GM18520 (cell line): ENCODE measurements around the gene UBTF.

Source experiments
- ATAC-seq: cut with Tn5 transposase; IDR thresholded peaks from one replicate; pipeline ENCODE4 v1.9.1; 2021; ENCODE audit not compliant: unreplicated experiment

The UBTF gene

DNA sequence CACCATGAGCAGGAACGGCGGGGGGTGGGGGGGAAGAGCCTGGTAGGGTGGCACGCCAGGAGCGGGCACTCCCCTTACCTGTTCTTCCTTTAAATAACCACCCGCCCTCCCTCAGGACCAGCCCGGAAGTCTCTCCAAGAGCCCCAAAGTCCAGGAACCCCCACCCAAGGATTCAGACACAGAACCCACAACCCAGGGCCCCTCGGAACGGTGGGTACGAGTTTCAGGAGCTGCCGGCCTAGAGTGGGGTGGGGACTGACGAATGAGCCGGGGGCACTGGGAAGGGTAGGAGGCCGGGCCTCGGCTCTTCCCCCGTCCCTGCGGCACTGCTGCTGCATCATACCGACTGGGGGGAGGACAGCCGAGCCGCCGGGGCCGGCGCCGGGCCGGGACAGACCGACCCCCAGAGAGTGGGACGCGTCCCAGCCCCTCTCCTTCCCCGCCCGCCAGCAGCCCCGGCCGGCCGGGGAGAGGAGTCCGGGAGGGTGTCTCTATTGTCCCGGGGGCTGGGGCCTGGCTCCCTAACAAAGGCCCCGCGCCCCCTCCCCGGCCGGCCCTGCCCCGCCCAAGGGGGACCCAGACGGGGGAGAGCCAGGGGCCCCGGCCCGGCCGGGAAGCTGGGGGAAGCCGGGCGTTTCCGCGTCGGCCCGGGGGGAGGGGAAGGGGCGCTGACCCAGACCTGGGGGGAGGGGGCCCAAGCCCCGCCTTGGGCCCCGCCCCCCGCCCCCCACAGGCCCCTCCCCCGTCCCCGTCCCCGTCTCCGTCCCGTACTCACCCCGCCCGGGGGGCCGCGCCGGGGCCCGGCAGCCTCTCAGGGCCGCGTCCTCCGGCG lies 20.5 kb downstream of the UBTF start:
- ATAC-seq, result peak; percentile 6

DNA sequence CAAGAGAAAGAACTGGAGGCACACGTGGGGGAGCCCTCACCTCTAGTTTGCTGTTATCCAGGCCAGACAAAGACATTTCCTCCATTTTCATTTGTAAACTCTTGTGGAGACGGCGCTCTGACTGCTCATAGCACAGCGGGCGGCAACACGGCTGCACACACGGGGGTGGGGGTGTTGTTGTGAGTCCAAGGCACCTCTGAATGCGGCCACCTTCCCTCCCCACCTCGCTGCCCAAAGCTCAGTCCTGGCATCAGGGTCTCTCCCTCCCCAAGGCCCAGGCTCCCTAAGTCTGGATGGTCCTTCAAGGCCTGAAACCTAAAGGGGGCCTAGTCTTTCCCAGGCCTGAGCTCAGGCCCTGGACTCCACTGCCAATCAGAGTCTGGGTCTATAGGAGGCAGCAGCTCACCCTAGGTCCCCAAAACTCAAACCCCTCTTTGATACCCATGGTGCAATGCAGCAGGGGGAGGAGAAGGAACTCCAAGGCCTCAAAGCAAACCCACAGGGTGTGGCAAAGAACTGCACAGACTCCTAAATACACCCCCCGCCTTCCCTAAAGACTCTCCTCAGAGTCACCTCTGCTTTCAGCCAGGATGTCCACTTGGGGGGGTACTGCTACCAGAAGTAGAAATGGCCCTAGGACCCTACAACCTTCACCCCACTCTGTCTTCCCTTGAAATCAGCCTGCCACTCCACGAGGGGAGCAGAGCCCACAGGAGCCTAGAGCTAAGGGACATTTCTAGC lies 21.3 kb downstream of the UBTF start:
- ATAC-seq, result no peak

DNA sequence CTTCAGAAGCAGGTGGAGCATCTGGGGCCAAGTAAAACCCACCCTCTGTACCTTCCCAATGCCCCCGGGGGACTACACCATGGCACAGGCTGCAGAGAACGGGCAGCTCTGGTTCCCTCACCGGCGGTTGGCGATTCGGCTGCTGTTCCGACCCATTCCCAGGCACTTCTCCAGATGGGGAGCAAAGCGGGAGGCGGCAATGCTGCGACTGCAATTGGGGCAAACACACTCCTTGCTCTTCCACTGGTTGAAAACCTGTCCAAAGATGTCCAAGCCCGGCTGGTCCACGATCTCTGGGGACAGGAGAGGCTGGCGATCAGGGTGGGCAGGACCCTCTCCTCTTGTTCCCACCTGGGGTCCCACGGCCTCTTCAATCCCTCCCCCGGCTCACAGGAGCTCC lies 22.4 kb downstream of the UBTF start:
- ATAC-seq, result no peak

DNA sequence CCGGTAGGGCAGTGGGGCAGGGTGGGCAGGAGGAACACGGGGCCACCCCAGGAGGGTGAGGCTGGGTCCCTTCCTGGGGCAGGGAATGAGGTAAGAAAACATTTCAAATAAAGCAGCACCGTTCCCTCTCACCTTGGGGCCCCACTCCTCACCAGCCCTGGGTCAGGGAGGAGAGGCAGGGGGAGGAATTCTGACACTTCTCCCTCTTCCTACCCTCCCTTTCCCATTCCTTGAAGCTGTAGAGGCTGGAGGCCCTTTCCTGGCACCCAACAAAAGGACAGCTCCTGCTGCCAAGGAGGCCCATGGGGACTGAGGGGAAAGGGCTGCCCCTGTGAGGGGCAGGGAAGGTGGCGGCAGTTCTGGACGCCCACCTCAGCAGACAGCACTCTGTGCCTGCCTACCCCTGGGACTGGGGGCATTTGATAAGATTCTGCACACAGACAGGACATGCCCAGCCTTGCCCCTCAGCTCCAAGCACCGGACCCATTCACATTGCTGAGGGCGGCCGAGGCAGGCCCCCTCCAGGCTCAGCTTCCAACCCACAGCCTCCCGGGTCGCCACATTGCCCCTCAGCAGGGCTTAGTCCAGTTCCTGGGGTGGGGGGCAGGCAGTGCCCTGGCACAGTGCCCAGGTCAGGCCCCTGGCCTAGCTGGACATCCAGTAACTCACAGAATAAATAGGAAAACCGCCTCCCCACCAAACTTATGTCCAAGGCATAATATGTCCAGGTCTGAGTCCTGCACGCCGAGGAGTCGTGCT lies 26.0 kb downstream of the UBTF start:
- ATAC-seq, result no peak

DNA sequence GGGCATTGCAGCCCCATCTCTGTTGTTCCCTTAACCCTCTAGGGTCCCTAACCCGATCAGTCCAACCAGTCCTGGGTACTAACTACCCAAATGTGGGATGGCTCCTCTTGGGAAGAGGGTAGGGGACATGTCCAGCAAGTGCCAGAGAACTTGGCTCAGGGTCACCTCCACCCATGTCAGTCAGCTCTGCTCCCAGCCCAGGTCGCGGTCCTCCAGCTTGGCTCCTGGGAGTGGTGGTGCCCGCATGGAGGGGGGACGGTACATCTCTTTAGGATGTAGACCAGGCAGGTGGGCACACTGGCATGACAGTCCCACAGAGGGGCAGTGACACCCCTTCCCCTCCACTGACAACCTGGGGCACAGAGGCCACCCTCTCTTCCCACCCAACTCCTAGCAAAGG lies 26.7 kb downstream of the UBTF start:
- ATAC-seq, result no peak

DNA sequence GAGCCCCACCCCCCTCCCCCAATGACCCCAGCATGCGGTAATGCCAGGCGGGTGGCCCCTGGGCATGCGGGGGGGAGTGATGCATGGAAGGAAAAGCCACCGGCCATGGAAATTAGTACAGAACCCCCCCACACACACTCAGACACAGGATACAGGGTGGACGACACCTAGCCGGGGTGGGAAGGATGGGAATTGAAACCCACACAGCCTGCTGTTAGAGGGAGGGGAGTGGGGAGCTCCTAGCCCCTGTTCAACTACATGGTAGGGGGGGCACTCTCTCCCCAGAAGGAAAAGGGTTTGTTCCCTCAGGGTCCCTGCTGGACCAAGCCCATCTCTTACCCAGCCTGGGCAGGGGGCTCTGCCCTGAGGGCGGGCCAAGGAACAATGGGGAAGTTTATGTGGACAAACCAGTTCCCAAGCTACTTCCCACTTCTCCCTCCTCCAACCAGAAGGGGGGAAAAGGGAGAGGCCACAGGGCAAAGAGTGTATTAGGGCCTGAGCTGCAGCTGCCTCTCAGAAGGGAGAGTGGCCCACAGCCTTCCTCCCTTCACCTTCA lies 27.5 kb downstream of the UBTF start:
- no peak for ATAC-seq

DNA sequence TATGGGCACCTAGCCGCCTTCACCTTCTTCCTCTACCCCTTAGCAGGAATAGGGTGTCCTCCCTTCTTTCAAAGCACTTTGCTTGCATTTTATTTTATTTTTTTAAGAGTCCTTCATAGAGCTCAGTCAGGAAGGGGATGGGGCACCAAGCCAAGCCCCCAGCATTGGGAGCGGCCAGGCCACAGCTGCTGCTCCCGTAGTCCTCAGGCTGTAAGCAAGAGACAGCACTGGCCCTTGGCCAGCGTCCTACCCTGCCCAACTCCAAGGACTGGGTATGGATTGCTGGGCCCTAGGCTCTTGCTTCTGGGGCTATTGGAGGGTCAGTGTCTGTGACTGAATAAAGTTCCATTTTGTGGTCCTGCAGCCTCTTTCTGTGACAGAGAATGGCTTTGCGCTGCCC lies 28.1 kb downstream of the UBTF start:
- no peak for ATAC-seq

DNA sequence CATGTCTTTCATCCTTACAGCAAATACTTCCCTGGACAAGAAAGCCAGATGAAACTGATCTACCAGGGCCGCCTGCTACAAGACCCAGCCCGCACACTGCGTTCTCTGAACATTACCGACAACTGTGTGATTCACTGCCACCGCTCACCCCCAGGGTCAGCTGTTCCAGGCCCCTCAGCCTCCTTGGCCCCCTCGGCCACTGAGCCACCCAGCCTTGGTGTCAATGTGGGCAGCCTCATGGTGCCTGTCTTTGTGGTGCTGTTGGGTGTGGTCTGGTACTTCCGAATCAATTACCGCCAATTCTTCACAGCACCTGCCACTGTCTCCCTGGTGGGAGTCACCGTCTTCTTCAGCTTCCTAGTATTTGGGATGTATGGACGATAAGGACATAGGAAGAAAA lies 29.0 kb downstream of the UBTF start:
- ATAC-seq, result no peak

DNA sequence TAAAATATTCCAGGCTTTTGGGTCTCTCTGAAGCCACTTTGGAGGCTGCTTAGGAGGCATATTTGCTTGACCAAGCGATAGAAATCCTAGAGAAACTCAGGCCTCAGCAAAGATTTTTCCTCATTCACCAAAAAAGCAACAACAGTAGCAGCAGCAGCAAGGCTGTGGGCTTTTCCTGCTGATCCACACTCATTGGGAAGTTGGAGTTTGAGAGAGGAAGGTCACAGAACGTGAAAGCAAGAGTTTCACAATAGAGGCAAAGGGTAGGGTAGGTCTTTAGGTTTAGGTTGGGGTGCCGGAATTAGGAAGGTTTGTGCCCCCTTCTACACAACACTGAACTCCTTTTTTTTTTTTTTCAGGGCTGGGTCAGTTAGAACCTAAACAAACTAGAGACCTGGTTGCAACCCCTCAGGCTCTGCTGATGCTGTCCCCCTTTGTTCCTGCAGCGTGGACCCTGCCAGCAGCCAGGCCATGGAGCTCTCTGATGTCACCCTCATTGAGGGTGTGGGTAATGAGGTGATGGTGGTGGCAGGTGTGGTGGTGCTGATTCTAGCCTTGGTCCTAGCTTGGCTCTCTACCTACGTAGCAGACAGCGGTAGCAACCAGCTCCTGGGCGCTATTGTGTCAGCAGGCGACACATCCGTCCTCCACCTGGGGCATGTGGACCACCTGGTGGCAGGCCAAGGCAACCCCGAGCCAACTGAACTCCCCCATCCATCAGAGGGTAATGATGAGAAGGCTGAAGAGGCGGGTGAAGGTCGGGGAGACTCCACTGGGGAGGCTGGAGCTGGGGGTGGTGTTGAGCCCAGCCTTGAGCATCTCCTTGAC lies 30.7 kb downstream of the UBTF start:
- ATAC-seq, result no peak

DNA sequence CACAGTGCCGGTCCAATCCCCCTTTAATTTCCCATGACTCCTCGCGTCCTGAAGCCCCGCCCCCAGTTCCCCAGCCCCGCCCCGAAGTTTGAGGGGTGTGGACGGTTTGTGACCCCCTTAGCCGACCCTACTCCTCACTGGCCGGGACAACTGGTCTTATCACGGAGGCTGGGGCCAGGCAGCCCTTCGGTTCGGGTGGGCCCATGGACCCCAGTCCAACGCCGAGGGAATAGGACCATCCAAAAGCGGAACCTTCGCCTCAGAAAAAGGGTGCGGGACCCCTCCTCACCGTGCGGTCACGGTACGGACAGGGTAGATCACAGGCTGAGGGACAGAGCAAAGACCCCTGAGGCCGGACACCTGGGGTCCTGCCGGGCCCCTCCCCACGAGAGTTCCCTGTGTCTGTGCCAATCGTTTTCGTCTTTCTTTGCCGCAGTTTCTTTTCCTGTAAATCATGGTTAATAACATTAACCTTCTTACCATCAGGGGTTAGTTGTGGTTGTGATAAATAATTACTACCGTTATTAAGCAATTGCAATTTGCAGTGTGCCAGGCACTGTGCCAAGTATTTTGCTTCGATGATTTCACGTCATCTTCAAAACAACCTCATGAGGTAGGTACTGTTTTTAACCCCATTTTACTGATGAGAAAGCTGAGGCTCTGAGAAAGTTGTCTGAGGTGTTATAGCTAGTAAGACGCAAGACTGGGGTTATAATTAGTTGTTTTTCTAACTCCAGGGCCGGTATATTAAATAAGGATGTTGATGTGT lies 32.2 kb downstream of the UBTF start:
- no peak for ATAC-seq

DNA sequence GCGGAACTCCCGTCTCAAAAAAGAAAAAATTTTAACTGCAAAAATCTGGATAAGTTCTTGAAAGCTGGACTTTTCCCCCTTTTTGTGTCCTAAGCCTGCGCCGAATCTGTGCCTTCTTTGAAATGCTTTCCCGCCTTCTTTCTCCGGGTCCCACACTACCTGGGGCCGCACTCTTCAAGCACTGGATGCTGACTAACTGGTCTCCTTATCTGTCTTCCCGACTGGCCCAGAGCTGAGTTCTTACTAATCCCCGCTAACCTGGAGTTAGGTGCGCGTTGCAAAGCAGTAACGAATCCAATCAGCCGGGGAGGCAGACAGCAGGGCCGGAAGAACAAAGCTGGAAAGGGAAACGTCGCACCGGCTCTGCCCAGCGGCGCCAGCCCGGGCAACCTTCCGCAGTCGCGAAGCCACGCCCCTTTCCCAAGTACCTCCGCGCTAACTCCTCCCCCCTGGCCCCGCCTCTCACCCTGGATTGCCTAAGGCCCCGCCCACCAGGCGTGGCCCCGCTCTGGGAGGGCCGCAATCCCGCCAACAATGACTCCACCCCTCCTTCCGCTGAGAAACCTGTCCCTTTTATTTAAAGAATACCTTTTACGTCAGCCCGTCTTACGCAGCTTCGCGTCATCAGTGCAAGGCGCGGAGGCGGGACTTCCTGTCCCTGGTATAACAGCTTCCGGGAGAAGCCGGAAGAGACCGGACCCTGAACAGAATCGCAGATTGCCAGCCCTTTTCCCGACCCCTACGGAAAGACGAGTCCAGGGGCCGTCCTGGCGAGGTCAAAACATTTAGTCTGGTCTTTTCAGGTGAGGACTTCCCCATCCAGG lies 33.0 kb downstream of the UBTF start, which contains the start of gene TMUB2:
Gene TMUB2 (plus strand): TSS at position 666 of the 824 bp plus-strand sequence. CDS start 737 bp downstream, outside the sequence.
- peak; percentile 93 for ATAC-seq

DNA sequence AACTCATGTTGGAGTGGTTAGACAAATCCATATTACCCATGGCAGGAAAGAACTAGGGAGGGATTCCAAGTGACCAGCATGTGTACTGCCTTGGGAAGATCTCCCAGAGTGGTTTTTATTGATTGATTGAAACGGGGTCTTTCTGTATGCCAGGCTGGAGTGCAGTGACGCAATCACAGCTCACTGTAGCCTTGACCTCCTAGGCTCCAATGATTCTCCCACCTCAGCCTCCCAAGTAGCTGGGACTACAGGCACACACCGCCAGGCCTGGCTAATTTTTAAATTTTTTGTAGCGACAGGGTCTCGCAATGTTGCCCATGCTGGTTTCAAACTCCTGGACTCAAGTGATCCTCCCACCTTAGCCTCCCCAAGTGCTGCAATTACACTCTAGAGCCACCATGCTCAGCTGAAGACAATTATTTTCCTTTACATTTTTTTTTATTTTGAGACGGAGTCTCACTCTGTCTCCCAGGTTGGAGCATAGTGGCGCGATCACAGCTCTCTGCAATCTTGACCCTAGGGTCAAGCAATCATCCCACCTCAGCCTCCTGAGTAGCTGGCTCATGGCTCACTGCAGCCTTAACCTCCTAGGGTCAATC lies 35.2 kb downstream of the UBTF start:
- no peak for ATAC-seq

DNA sequence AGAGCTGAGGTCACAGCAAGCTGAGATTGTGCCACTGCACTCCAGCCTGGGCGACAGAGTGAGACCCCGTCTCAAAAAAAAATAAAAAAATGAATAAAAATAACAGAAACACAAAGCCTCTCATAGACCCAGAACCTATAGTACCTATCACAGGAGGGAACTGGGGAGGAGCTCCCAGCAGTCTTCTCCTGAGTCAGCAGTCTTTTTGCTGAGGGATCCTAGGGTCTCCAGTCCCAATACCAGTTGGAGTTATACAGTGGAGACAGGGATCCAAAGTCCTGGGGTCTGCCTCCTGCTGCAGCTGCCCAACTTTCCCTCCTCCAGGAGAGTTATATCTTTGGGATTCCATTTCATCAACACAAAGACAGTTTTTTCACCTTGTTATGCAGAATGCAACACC lies 36.5 kb downstream of the UBTF start:
- no peak for ATAC-seq

DNA sequence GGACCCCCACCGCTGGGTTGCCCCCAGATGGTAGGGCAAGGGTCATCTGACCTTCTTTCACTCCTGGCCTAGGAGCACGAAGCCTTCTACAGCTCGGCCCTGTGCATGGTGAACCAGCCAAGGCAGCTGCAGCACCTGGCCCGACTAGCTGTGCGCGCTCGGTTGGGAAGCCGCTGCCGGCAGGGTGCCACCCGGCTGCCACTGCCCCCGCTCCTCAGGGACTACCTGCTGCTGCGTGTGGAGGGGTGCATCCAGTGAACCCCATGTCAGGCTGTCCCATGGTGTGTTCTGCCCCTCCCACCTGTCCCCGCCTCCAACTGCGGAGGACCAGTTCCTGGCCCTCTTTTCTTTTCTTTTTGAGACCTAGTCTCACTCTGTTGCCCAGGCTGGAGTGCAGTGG lies 41.3 kb downstream of the UBTF start:
- ATAC-seq, result no peak

DNA sequence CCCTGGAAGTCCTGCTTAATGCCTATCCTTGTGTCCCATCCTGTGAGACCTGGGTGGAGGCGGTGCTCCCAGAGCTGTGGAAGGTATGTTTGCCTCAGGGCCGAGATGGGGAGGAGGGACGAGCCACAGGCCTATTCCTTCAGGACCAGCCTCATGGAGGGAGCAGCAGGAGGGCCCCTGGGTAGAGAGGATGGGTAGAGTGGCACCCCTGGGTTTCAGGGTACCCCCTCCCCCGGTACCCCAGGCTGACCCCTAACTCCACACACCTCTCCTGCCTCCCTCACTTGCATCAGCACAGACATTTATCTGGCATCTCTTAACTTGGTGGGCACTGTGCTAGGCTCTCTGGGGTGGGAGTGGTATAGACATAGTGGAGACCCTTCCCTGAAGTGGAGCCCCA lies 41.8 kb downstream of the UBTF start:
- ATAC-seq, result no peak

DNA sequence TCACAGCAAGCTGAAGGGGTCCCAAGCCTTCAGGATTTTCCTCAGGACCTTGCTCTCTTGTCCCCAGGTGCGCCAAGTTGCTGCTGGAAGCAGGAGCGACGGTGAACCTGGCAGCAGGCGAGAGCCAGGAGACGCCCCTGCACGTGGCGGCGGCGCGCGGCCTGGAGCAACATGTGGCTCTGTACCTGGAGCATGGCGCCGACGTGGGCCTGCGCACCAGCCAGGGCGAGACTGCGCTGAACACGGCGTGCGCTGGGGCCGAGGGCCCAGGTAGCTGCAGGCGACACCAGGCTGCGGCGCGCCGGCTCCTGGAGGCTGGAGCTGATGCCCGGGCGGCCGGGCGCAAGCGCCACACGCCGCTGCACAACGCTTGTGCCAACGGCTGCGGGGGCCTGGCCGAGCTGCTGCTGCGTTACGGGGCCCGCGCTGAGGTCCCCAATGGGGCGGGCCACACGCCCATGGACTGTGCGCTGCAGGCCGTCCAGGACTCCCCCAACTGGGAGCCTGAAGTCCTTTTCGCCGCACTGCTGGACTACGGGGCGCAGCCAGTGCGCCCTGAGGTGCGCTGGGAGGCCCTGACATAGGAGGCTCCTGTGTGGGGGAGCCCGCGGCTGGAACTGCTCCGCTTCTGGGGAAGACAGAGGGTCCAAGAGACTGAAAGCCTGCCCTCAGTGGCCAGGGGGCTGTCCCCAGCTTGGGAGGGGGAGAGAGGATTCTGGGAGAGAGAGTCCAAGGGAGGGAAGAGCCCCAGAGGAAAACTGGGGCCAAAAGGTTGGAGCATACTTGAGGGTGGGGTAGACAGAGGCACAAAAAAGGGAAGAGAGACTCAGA lies 42.6 kb downstream of the UBTF start:
- no peak for ATAC-seq

DNA sequence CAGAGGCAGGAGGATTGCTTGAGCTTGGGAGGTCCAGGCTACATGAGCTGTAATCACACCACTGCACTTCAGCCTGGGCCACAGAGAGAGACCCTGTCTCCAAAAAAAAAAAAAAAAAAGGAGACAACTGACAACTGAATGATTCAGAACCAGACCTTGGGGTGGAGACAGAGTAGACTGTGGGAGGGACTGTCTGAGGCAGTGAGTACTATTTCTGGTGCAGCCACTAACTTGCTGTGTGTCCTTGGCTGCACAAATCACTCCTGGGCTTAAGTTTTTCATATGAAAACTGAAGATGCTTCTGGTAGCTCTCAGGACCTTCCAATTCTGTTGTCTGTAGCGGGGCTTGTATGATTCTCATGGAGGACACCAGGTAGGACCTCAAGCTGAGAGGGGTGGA lies 43.2 kb downstream of the UBTF start:
- ATAC-seq, result no peak

DNA sequence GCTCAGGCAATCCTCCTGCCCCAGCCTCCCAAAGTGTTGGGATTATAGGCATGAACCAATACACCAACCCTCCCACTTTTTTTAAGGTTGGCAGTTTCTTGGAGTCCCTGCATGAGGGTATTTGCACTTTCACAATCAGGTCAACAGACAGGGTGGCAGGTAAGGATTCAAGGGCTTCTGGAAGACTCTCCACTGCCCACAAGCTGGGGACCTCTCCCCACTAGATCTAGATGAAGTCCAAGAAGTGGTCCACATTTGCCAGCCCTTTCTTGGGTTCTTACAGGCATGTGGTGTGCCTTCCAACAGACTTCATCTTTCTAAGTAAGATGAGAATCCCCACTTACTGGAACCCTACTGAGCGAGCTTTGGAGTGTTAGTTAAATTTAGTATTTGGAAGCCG lies 45.0 kb downstream of the UBTF start:
- no peak for ATAC-seq
